HG02981 (cell line): ENCODE measurements around the gene CTNS.
"Not testable (repeated sequence)": the region's sequence is repeated elsewhere in the genome, so short reads cannot be mapped to it uniquely, and the experiment has no call there.

Experiments
- ATAC-seq: cut with Tn5 transposase; IDR thresholded peaks from one replicate; pipeline ENCODE4 v1.9.1; 2021; ENCODE audit warnings: mild to moderate bottlenecking, moderate library complexity; ENCODE audit not compliant: unreplicated experiment

The CTNS gene

GRCh38 chr17:3681565-3681964 is 45.0 kb downstream of the CTNS start:
- ATAC-seq, result no peak

GRCh38 chr17:3682033-3682432 is 45.5 kb downstream of the CTNS start:
- no peak for ATAC-seq

- ATAC-seq, result peak; percentile 58
Observed at GRCh38 chr17:3683054-3683511, 46.5 kb downstream of the CTNS start.

GRCh38 chr17:3685174-3685573 is 48.6 kb downstream of the CTNS start:
- no peak for ATAC-seq

- no peak for ATAC-seq
Observed at GRCh38 chr17:3688027-3688553, 51.5 kb downstream of the CTNS start.

GRCh38 chr17:3688852-3689261 is 52.3 kb downstream of the CTNS start:
- no peak for ATAC-seq

GRCh38 chr17:3689262-3690093 is 52.9 kb downstream of the CTNS start:
- no peak for ATAC-seq

GRCh38 chr17:3690094-3690715 is 53.6 kb downstream of the CTNS start:
- no peak for ATAC-seq

- ATAC-seq, result no peak
Observed at GRCh38 chr17:3691617-3692067, 55.1 kb downstream of the CTNS start.

GRCh38 chr17:3692346-3692745 is 55.8 kb downstream of the CTNS start:
- no peak for ATAC-seq

GRCh38 chr17:3693141-3693540 is 56.6 kb downstream of the CTNS start:
- no peak for ATAC-seq

GRCh38 chr17:3693829-3694231 is 57.3 kb downstream of the CTNS start:
- peak; percentile 57 for ATAC-seq

GRCh38 chr17:3695129-3695722 is 58.7 kb downstream of the CTNS start:
- ATAC-seq, result no peak

GRCh38 chr17:3695723-3696411 is 59.3 kb downstream of the CTNS start, which contains the start of gene P2RX5:
P2RX5 (minus strand) TSS chr17:3696155; CDS start chr17:3696005, 150 bp downstream.
- ATAC-seq, result no peak

GRCh38 chr17:3697103-3697476 is 60.5 kb downstream of the CTNS start:
- no peak for ATAC-seq

GRCh38 chr17:3698139-3698538 is 61.6 kb downstream of the CTNS start:
- ATAC-seq, result no peak

GRCh38 chr17:3699951-3700350 is 63.4 kb downstream of the CTNS start:
- ATAC-seq, result no peak

GRCh38 chr17:3702041-3702539 is 65.5 kb downstream of the CTNS start:
- not testable (repeated sequence) for ATAC-seq

GRCh38 chr17:3704931-3705717 is 68.6 kb downstream of the CTNS start:
- no peak for ATAC-seq

GRCh38 chr17:3705718-3705984 is 69.1 kb downstream of the CTNS start:
- not testable (repeated sequence) for ATAC-seq
